H9 (cell line): ENCODE measurements around the gene TMEM175. TPM values are rescaled to one million over a fixed set of nuclear protein-coding genes. Genes with fewer than 3 reads are reported as not detected.

Experiments used
- DNase-seq: peaks from one replicate; pipeline ENCODE4 v3.0.0-alpha.2; 2017
- H2AFZ ChIP-seq: one replicate; pipeline ENCODE4 v1.6.1; 2013; ENCODE audit warnings: mild to moderate bottlenecking, low read length, control low read depth, moderate library complexity
- H2AK5ac ChIP-seq: 2 replicates; pipeline ENCODE4 v1.6.1; 2013; ENCODE audit warnings: low read length, control low read depth, mixed read lengths; ENCODE audit not compliant: insufficient read length
- H2BK120ac ChIP-seq: one replicate; pipeline ENCODE4 v1.6.1; 2013; ENCODE audit warnings: low read depth, mild to moderate bottlenecking, low read length, control low read depth, inconsistent platforms; ENCODE audit not compliant: poor library complexity, severe bottlenecking
- H2BK12ac ChIP-seq: 2 replicates; pipeline ENCODE4 v1.6.1; 2013; ENCODE audit warnings: low read length, control low read depth, mixed read lengths, low read depth; ENCODE audit not compliant: insufficient read length
- H2BK15ac ChIP-seq: 2 replicates; pipeline ENCODE4 v1.6.1; 2013; ENCODE audit warnings: low read depth, low read length, control low read depth
- H2BK20ac ChIP-seq: one replicate; pipeline ENCODE4 v1.6.1; 2013; ENCODE audit warnings: low read depth, mild to moderate bottlenecking, low read length, control low read depth, inconsistent platforms; ENCODE audit not compliant: poor library complexity, severe bottlenecking
- H2BK5ac ChIP-seq: 2 replicates; pipeline ENCODE4 v1.6.1; 2013; ENCODE audit warnings: low read length, control low read depth, mixed read lengths; ENCODE audit not compliant: insufficient read length
- H3K14ac ChIP-seq: 2 replicates; pipeline ENCODE4 v1.6.1; 2013; ENCODE audit warnings: low read length, control low read depth; ENCODE audit not compliant: insufficient read depth
- H3K18ac ChIP-seq: 2 replicates; pipeline ENCODE4 v1.6.1; 2013; ENCODE audit warnings: low read depth, mild to moderate bottlenecking, mixed read lengths, low read length, control low read depth; ENCODE audit not compliant: insufficient read length
- H3K23ac ChIP-seq: 2 replicates; pipeline ENCODE4 v1.6.1; 2013; ENCODE audit warnings: low read length, control low read depth, mixed read lengths, low read depth; ENCODE audit not compliant: insufficient read length
- H3K23me2 ChIP-seq: 2 replicates; pipeline ENCODE4 v1.6.1; 2013; ENCODE audit warnings: low read depth, mild to moderate bottlenecking, mixed read lengths, low read length, control low read depth; ENCODE audit not compliant: insufficient read length, poor library complexity, severe bottlenecking
- H3K27ac ChIP-seq: 2 replicates; pipeline ENCODE4 v1.5.1; 2013; ENCODE audit warnings: low read length, control low read depth, mixed read lengths, low read depth; ENCODE audit not compliant: insufficient read length
- H3K27me3 ChIP-seq: 2 replicates; pipeline ENCODE4 v1.6.1; 2013; ENCODE audit warnings: low read length, control low read depth, inconsistent platforms; ENCODE audit not compliant: insufficient read depth
- H3K4ac ChIP-seq: 2 replicates; pipeline ENCODE4 v1.6.1; 2013; ENCODE audit warnings: low read depth, mild to moderate bottlenecking, control low read depth, inconsistent platforms, low read length, moderate library complexity
- H3K4me1 ChIP-seq: 2 replicates; pipeline ENCODE4 v1.6.1; 2013; ENCODE audit warnings: low read length, control low read depth, inconsistent platforms; ENCODE audit not compliant: insufficient read depth
- H3K4me2 ChIP-seq: 2 replicates; pipeline ENCODE4 v1.6.1; 2013; ENCODE audit warnings: low read length, control low read depth, mixed read lengths; ENCODE audit not compliant: insufficient read length, insufficient read depth
- H3K56ac ChIP-seq: 2 replicates; pipeline ENCODE4 v1.6.1; 2013; ENCODE audit warnings: low read depth, mild to moderate bottlenecking, mixed read lengths, low read length, control low read depth; ENCODE audit not compliant: insufficient read length
- H3K79me1 ChIP-seq: 2 replicates; pipeline ENCODE4 v1.6.1; 2013; ENCODE audit warnings: low read depth, mild to moderate bottlenecking, moderate library complexity, low read length, control low read depth, inconsistent platforms; ENCODE audit not compliant: insufficient read depth, poor library complexity, severe bottlenecking
- H3K79me2 ChIP-seq: 2 replicates; pipeline ENCODE4 v1.6.1; 2013; ENCODE audit warnings: low read length, control low read depth, inconsistent platforms; ENCODE audit not compliant: insufficient read depth
- H3K9ac ChIP-seq: 2 replicates; pipeline ENCODE4 v1.6.1; 2013; ENCODE audit warnings: low read length, control low read depth, mixed read lengths; ENCODE audit not compliant: insufficient read length; ENCODE audit errors: extremely low read depth
- H3K9me3 ChIP-seq: one replicate; pipeline ENCODE4 v1.6.1; 2013; ENCODE audit warnings: low read depth, low read length, inconsistent platforms; ENCODE audit not compliant: control insufficient read depth
- H3T11ph ChIP-seq: one replicate; pipeline ENCODE4 v1.6.1; 2013; ENCODE audit warnings: mild to moderate bottlenecking, low read length, control low read depth, inconsistent platforms
- H4K20me1 ChIP-seq: one replicate; pipeline ENCODE4 v1.6.1; 2013; ENCODE audit not compliant: control insufficient read depth, insufficient read length, insufficient read depth
- H4K5ac ChIP-seq: 2 replicates; pipeline ENCODE4 v1.6.1; 2013; ENCODE audit warnings: low read depth, mild to moderate bottlenecking, mixed read lengths, low read length, control low read depth; ENCODE audit not compliant: insufficient read length
- H4K8ac ChIP-seq: replicated peaks from 2 replicates; pipeline ENCODE4 v1.6.1; 2013; ENCODE audit warnings: low read length, control low read depth, mixed read lengths, low read depth; ENCODE audit not compliant: insufficient read length
- H4K91ac ChIP-seq: 2 replicates; pipeline ENCODE4 v1.6.1; 2013; ENCODE audit warnings: low read depth, mild to moderate bottlenecking, moderate library complexity, mixed read lengths, low read length, control low read depth; ENCODE audit not compliant: insufficient read length
- H3K27ac Mint-ChIP-seq, 3 experiments: 2 replicates in 2 of 3; 3 replicates in 1 of 3; pipeline ENCODE4 v1.8.0; 2020 to 2021; ENCODE audit warnings: mixed read lengths in 3 of 3, mild to moderate bottlenecking in 1 of 3, moderate library complexity in 1 of 3
- H3K27me3 Mint-ChIP-seq: 2 replicates; pipeline ENCODE4 v1.8.0; 2021; ENCODE audit warnings: low read depth, mild to moderate bottlenecking, moderate library complexity, mixed read lengths
- H3K36me3 Mint-ChIP-seq, 3 experiments: 2 replicates in 2 of 3; 3 replicates in 1 of 3; pipeline ENCODE4 v1.8.0; 2020 to 2021; ENCODE audit warnings: low read depth in 3 of 3, mixed read lengths in 3 of 3; ENCODE audit not compliant: insufficient read depth in 1 of 3
- H3K4me1 Mint-ChIP-seq, 2 experiments: 2 replicates each; pipeline ENCODE4 v1.8.0; 2020; ENCODE audit warnings: mixed read lengths in 2 of 2
- H3K4me3 Mint-ChIP-seq, 2 experiments: 2 replicates in 1 of 2; 3 replicates in 1 of 2; pipeline ENCODE4 v1.8.0; 2020 to 2021; ENCODE audit warnings: mild to moderate bottlenecking in 2 of 2, mixed read lengths in 2 of 2, moderate library complexity in 1 of 2
- H3K9me3 Mint-ChIP-seq, 2 experiments: 2 replicates in 1 of 2; 3 replicates in 1 of 2; pipeline ENCODE4 v1.8.0; 2020; ENCODE audit warnings: mild to moderate bottlenecking in 2 of 2, mixed read lengths in 2 of 2, moderate library complexity in 1 of 2
- CTCF ChIP-seq: fragments of 200-600 bp; sonication (generic); conservative IDR thresholded peaks from 3 replicates; pipeline ENCODE4 v1.8.0; 2021; ENCODE audit warnings: antibody characterized with exemption, mild to moderate bottlenecking
- WGBS: extraction: QIAGEN DNeasy Blood & Tissue Kit; methylation state at CpG from one replicate; pipeline ENCODE4 v1.1.7; 2013; ENCODE audit warnings: missing lambda C conversion rate, low lambda C conversion rate, mixed read lengths; ENCODE audit not compliant: insufficient read length; ENCODE audit errors: extremely low coverage; 5-methylcytosine and 5-hydroxymethylcytosine counted together
- total RNA-seq: library from RNA; stranded (reverse); gene quantifications from 2 replicates; pipeline ENCODE4 v1.2.1, GENCODE V29; 2021

Gene TMEM175
- total RNA-seq, 1 experiment from 2014 or later, result 6.4 TPM

DNA sequence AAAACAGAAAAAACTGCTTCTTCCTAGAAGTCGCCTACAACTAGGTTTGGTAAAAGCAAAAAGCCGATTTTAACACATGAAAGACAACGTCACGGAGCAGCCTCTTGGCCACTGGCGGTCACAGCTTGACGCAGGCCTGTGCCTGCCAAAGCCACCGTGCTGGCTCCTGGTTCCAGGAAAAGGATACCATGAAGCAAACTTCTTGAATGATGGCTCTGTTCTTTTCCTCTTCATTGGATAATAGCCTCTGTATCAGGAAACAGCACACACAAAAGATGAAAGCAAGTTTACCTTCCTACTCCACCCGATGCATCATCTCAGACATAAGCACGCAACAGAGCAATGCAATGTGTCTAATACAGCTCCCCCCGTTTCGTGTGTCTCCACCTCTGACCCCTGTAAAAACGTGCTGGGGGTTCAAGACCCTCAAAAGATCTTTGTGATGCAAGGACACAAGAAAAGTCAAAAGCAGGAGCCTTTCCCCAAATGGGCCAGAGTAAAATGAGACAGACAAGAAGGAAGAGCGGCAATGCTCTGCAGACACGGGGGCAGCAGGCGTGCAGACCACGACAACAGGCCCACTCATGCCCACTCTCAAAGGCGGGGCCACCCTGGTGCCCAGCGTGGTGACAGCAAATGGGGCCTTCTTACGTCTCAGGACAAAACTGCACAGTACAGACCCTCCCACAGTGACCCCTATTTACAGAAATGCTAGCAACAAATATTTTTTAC, 19.5 kb upstream of the TMEM175 start:
- Histone ChIP-seq H3K56ac (no peak overlapping the region), H2BK15ac (no peak overlapping the region), H3K18ac (no peak overlapping the region), H2BK5ac (no peak overlapping the region), H3K9me3 (no peaks in the 10 kb centered on the region), H4K20me1 (no peaks in the 10 kb centered on the region), H4K8ac (no peak overlapping the region), H4K5ac (no peak overlapping the region), H3K4me2 (no peak overlapping the region), H3T11ph (no peak overlapping the region), H2AFZ (no peak overlapping the region), H2BK120ac (no peak overlapping the region), H4K91ac (no peak overlapping the region), H3K23me2 (no peaks in the 10 kb centered on the region), H2BK20ac (no peak overlapping the region), H3K14ac (no peak overlapping the region), H2AK5ac (no peak overlapping the region), H3K23ac (no peak overlapping the region), H3K79me1 (peaks cover 9% of the 10 kb centered on the region), H3K4me1 (no peaks in the 10 kb centered on the region), H3K9ac (no peak overlapping the region), H3K4ac (no peak overlapping the region), H3K79me2 (peaks cover 6% of the 10 kb centered on the region; the same call in 1 of the 2 replicates), H2BK12ac (no peak overlapping the region), H3K27me3 (no peaks in the 10 kb centered on the region), H3K27ac (no peak overlapping the region)
- Mint-ChIP-seq H3K27ac (peak overlapping the region; percentile 5 to 47 (median 38); a peak in 4 of 7 replicates), H3K27me3 (no peaks in the 10 kb centered on the region; the same call in 1 of the 2 replicates), H3K9me3 (no peaks in the 10 kb centered on the region), H3K4me3 (no peak overlapping the region), H3K36me3 (peaks cover 5 to 29% (median 29%) of the 10 kb centered on the region in 3 experiments; a peak in 6 of 7 replicates), H3K4me1 (peaks cover 6 to 7% of the 10 kb centered on the region in 2 experiments)
- no CpG with 5 or more reads among the region's 19 CpGs for WGBS
- TF ChIP-seq CTCF, result no peak
- DNase-seq, result no peak
